HG03457 (cell line): ENCODE data around the gene PLBD2.

Experiments
- ATAC-seq: cut with Tn5 transposase; IDR thresholded peaks from one replicate; pipeline ENCODE4 v1.9.1; 2021; ENCODE audit warnings: moderate number of reproducible peaks; ENCODE audit not compliant: unreplicated experiment

Gene PLBD2

GRCh38 chr12:113358381-113359132 lies at the start of gene PLBD2:
Gene PLBD2, plus strand, starts transcription at chr12:113358587. Its CDS starts 14 bp downstream, at chr12:113358601.
- ATAC-seq = peak; percentile 90

GRCh38 chr12:113310489-113310888 lies 47.9 kb upstream of the PLBD2 start:
- ATAC-seq = no peak

- ATAC-seq = no peak
These were observed 44.3 kb upstream of the PLBD2 start for GRCh38 chr12:113314121-113314529.

- no peak for ATAC-seq
These were observed 43.0 kb upstream of the PLBD2 start for GRCh38 chr12:113315358-113315757.

GRCh38 chr12:113316155-113316554 lies 42.2 kb upstream of the PLBD2 start:
- ATAC-seq = no peak

GRCh38 chr12:113317122-113317521 lies 41.3 kb upstream of the PLBD2 start:
- ATAC-seq = no peak

- no peak for ATAC-seq
These were observed 40.2 kb upstream of the PLBD2 start for GRCh38 chr12:113318046-113318656.

GRCh38 chr12:113318900-113319628 lies 39.3 kb upstream of the PLBD2 start:
- ATAC-seq = no peak

GRCh38 chr12:113320401-113320800 lies 38.0 kb upstream of the PLBD2 start:
- ATAC-seq = no peak

- no peak for ATAC-seq
These were observed 36.0 kb upstream of the PLBD2 start for GRCh38 chr12:113322343-113322742.

GRCh38 chr12:113325916-113326315 lies 32.5 kb upstream of the PLBD2 start:
- no peak for ATAC-seq

GRCh38 chr12:113326775-113327395 lies 31.5 kb upstream of the PLBD2 start:
- ATAC-seq = no peak

GRCh38 chr12:113328368-113328889 lies 30.0 kb upstream of the PLBD2 start:
- no peak for ATAC-seq

- ATAC-seq = no peak
These were observed 29.2 kb upstream of the PLBD2 start for GRCh38 chr12:113329022-113329790.

- no peak for ATAC-seq
These were observed 28.5 kb upstream of the PLBD2 start for GRCh38 chr12:113329791-113330417.

GRCh38 chr12:113330505-113330904 lies 27.9 kb upstream of the PLBD2 start:
- no peak for ATAC-seq

- ATAC-seq = no peak
These were observed 25.5 kb upstream of the PLBD2 start for GRCh38 chr12:113332688-113333417.

GRCh38 chr12:113333418-113333750 lies 25.0 kb upstream of the PLBD2 start:
- ATAC-seq = no peak
